ENCODE results near the gene UBAC2. TPM values are rescaled to one million over a fixed set of nuclear protein-coding genes. Genes with fewer than 3 reads are reported as not detected.

UBAC2 gene
- total and polyA plus RNA-seq, 2 donors (not counting 3 experiments of a cell fraction or from before 2014, with no cell fraction given), result 45.7 to 54.4 TPM

- CTCF ChIA-PET, result interaction anchor here (1.2 to 1.9 kb wide), 2 partner anchors 14 to 98 kb away, joined by 3 to 6 read pairs; no protein-coding TSS in a partner anchor
- TF ChIP-seq JUN (IDR thresholded peaks at IDR 0.05; ENCODE audit: borderline replicate concordance, insufficient read depth, insufficient read length, low read depth) (no peak), POLR2A (IDR thresholded peaks at IDR 0.05; ENCODE audit: low read depth, low read length) (no peak), GATA2 (IDR thresholded peaks at IDR 0.05; ENCODE audit: insufficient read depth, insufficient read length, low read depth, low read length) (no peak), MAX (IDR thresholded peaks at IDR 0.05; ENCODE audit: insufficient read depth, insufficient read length) (no peak), EZH2 (IDR thresholded peaks at IDR 0.05; ENCODE audit: borderline replicate concordance, low read depth, low read length, severe bottlenecking) (no peak), MYC (IDR thresholded peaks at IDR 0.05; ENCODE audit: low read depth, low read length) (no peak), CTCF (IDR thresholded peaks at IDR 0.05; ENCODE audit: extremely low read depth in 1 of 2, insufficient read depth in 1 of 2, low read depth in 1 of 2, low read length in 2 of 2) (no peak), FOS (IDR thresholded peaks at IDR 0.05; ENCODE audit: borderline replicate concordance, insufficient read depth, low read length) (no peak), POLR2AphosphoS5 (IDR thresholded peaks at IDR 0.05; ENCODE audit: insufficient read depth, low read depth, low read length) (no peak)
- no peak for FAIRE-seq
- POLR2A ChIA-PET, result no interaction called here
- no peaks in the 10 kb centered on the region for H4K20me1 ChIP-seq (replicated peaks; ENCODE audit: control insufficient read depth, extremely low read depth, insufficient read depth, low read length)
- no peaks in the 10 kb centered on the region for H3K79me2 ChIP-seq (ENCODE audit: control insufficient read depth, insufficient read depth, low read length)
- DNase-seq (ENCODE audit: low read depth, low spot score), result no peak
- no peak overlapping the region for H3K4me3 ChIP-seq (replicated peaks in 1 of 3; ENCODE audit: insufficient read depth in 1 of 3, low read depth in 1 of 3, low read length in 3 of 3)
- no TSS peak for BruUV-seq (replicated peaks)
- H3K9me3 ChIP-seq (replicated peaks; ENCODE audit: control insufficient read depth, insufficient read depth, low read length), result no peaks in the 10 kb centered on the region
- H3K9ac ChIP-seq (replicated peaks; ENCODE audit: extremely low read depth, insufficient read depth, low read length), result no peak overlapping the region
- H2AFZ ChIP-seq (ENCODE audit: low read depth, low read length), result no peak overlapping the region
- H3K27me3 ChIP-seq (ENCODE audit: control insufficient read depth in 2 of 2, insufficient read depth in 2 of 2, low read length in 2 of 2), result no peaks in the 10 kb centered on the region
- no peak overlapping the region for H3K27ac ChIP-seq (ENCODE audit: insufficient read depth, low read depth, low read length)
- dilution Hi-C loops (cut with MboI; ENCODE audit: extremely low pct_ligation_motif_present, low sequenced_read_pairs), result no loop called here
- H3K36me3 ChIP-seq (ENCODE audit: control insufficient read depth in 2 of 2, extremely low read depth in 1 of 2, insufficient read depth in 2 of 2, low read length in 2 of 2), result no peaks in the 10 kb centered on the region
- H3K4me1 ChIP-seq (ENCODE audit: control insufficient read depth, extremely low read depth, insufficient read depth, low read length), result no peaks in the 10 kb centered on the region
- H3K9me1 ChIP-seq (replicated peaks; ENCODE audit: control insufficient read depth, extremely low read depth, insufficient read depth, low read length), result no peaks in the 10 kb centered on the region
- H3K4me2 ChIP-seq (ENCODE audit: insufficient read depth, low read length), result no peak overlapping the region
- intact Hi-C loops (cut with micrococcal nuclease), result no loop called here
These were observed 167.2 kb downstream of the UBAC2 start for GRCh38 chr13:99367663-99368448.
